GM21786 (cell line): Measurements from ENCODE around the gene PTMA.
"Not testable (repeated sequence)": the region's sequence is repeated elsewhere in the genome, so short reads cannot be mapped to it uniquely, and the experiment has no call there.

ENCODE experiments used
- ATAC-seq: cut with Tn5 transposase; IDR thresholded peaks from one replicate; pipeline ENCODE4 v1.9.1; 2021; ENCODE audit not compliant: unreplicated experiment

The PTMA gene

GRCh38 chr2:231749016-231749415 is 40.7 kb downstream of the PTMA start:
- ATAC-seq = not testable (repeated sequence)

- no peak for ATAC-seq
These were observed 42.9 kb downstream of the PTMA start for GRCh38 chr2:231751042-231751815.

GRCh38 chr2:231752061-231752460 is 43.7 kb downstream of the PTMA start:
- no peak for ATAC-seq

- no peak for ATAC-seq
These were observed 53.4 kb downstream of the PTMA start for GRCh38 chr2:231761735-231762134.
